Neutrophil (primary cell): ENCODE results near the gene PKP1.

Source experiments
- H3K27ac ChIP-seq: fragments of 200-600 bp; sonication (generic); 2 replicates; pipeline ENCODE4 v1.5.1; 2016; ENCODE audit warnings: mild to moderate bottlenecking, moderate library complexity
- H3K27me3 ChIP-seq: fragments of 200-600 bp; sonication (generic); 2 replicates; pipeline ENCODE4 v1.6.0; 2016; ENCODE audit warnings: mild to moderate bottlenecking
- H3K36me3 ChIP-seq: fragments of 200-600 bp; sonication (generic); 2 replicates; pipeline ENCODE4 v1.5.1; 2017
- H3K4me1 ChIP-seq, 2 experiments: fragments of 200-600 bp in 1 of 2; sonication (generic) in 1 of 2; 1 replicate in 1 of 2; 2 replicates in 1 of 2; pipeline versions ENCODE4 v1.5.1 to v1.6.1; 2013 to 2016; ENCODE audit warnings: low read depth in 1 of 2, low read length in 1 of 2, mild to moderate bottlenecking in 1 of 2, moderate library complexity in 1 of 2; ENCODE audit not compliant: control insufficient read depth in 1 of 2, insufficient read depth in 1 of 2
- H3K4me3 ChIP-seq, 2 experiments: fragments of 200-600 bp in 1 of 2; sonication (generic) in 1 of 2; 1 replicate in 1 of 2; 2 replicates in 1 of 2; pipeline ENCODE4 v1.5.1; 2013 to 2016; ENCODE audit warnings: low read depth in 1 of 2, low read length in 1 of 2, mild to moderate bottlenecking in 1 of 2, moderate library complexity in 1 of 2
- H3K9me3 ChIP-seq: fragments of 200-600 bp; sonication (generic); 2 replicates; pipeline ENCODE4 v1.5.1; 2016
- CTCF ChIP-seq: fragments of 200-600 bp; sonication (generic); IDR thresholded peaks from 2 replicates; pipeline ENCODE4 v1.5.1; 2016; ENCODE audit warnings: antibody characterized with exemption

The PKP1 gene

GRCh38 chr1:201329286-201329685 is 46.0 kb downstream of the PKP1 start:
- H3K4me3 ChIP-seq, result no peak overlapping the region
- no peak overlapping the region for H3K27ac ChIP-seq
- no peaks in the 10 kb centered on the region for H3K9me3 ChIP-seq
- H3K4me1 ChIP-seq, result no peaks in the 10 kb centered on the region
- peaks cover 4% of the 10 kb centered on the region for H3K27me3 ChIP-seq
- no peaks in the 10 kb centered on the region for H3K36me3 ChIP-seq
- TF ChIP-seq CTCF, result no peak

GRCh38 chr1:201329801-201330200 is 46.5 kb downstream of the PKP1 start:
- Histone ChIP-seq H3K27ac (no peak overlapping the region), H3K4me1 (no peaks in the 10 kb centered on the region), H3K4me3 (no peak overlapping the region), H3K9me3 (no peaks in the 10 kb centered on the region), H3K27me3 (peaks cover 4% of the 10 kb centered on the region), H3K36me3 (no peaks in the 10 kb centered on the region)
- TF ChIP-seq CTCF, result no peak

GRCh38 chr1:201330541-201330940 is 47.2 kb downstream of the PKP1 start:
- TF ChIP-seq CTCF, result no peak
- no peaks in the 10 kb centered on the region for H3K9me3 ChIP-seq
- no peaks in the 10 kb centered on the region for H3K36me3 ChIP-seq
- no peak overlapping the region for H3K4me3 ChIP-seq
- H3K4me1 ChIP-seq, result no peaks in the 10 kb centered on the region
- H3K27ac ChIP-seq, result no peak overlapping the region
- peaks cover 4% of the 10 kb centered on the region for H3K27me3 ChIP-seq

- Histone ChIP-seq H3K27me3 (peaks cover 4% of the 10 kb centered on the region), H3K36me3 (no peaks in the 10 kb centered on the region), H3K4me1 (no peaks in the 10 kb centered on the region), H3K4me3 (no peak overlapping the region), H3K27ac (no peak overlapping the region), H3K9me3 (no peaks in the 10 kb centered on the region)
- TF ChIP-seq CTCF, result no peak
These were observed 47.9 kb downstream of the PKP1 start for GRCh38 chr1:201331166-201331565.

- no peak overlapping the region for H3K4me3 ChIP-seq
- TF ChIP-seq CTCF, result no peak
- no peak overlapping the region for H3K27ac ChIP-seq
- no peaks in the 10 kb centered on the region for H3K4me1 ChIP-seq
- H3K9me3 ChIP-seq, result no peaks in the 10 kb centered on the region
- H3K27me3 ChIP-seq, result peaks cover 4% of the 10 kb centered on the region
- no peaks in the 10 kb centered on the region for H3K36me3 ChIP-seq
These were observed 48.7 kb downstream of the PKP1 start for GRCh38 chr1:201332021-201332420.
